Testis (tissue), 3 donors: ENCODE results near the gene NMS. TPM values are rescaled to one million over a fixed set of nuclear protein-coding genes. Genes with fewer than 3 reads are reported as not detected.

ENCODE experiments used
- DNase-seq: peaks from one replicate; pipeline ENCODE4 v3.0.0-alpha.2; 2019
- H3K27ac ChIP-seq, 2 donors: fragments of 200-600 bp; sonication (generic); one replicate each; pipeline ENCODE4 v1.5.1; 2019
- H3K27me3 ChIP-seq: fragments of 200-600 bp; sonication (generic); one replicate; pipeline ENCODE4 v1.5.1; 2019
- H3K36me3 ChIP-seq: fragments of 200-600 bp; sonication (generic); one replicate; pipeline ENCODE4 v1.5.1; 2017; ENCODE audit warnings: low read depth; ENCODE audit errors: missing control alignments
- H3K4me1 ChIP-seq: fragments of 200-600 bp; sonication (generic); one replicate; pipeline ENCODE4 v1.5.1; 2019
- H3K4me3 ChIP-seq, 2 donors: fragments of 200-600 bp; sonication (generic); one replicate each; pipeline ENCODE4 v1.5.1; 2017 to 2019
- H3K9me3 ChIP-seq: fragments of 200-600 bp; sonication (generic); one replicate; pipeline ENCODE4 v1.5.1; 2017
- CTCF ChIP-seq, 3 experiments: fragments of 450-650 bp in 2 of 3; fragments of 200-600 bp in 1 of 3; sonication (generic) in 1 of 3; IDR thresholded peaks; one replicate each; pipeline ENCODE4 v1.5.1; 2016 to 2019; ENCODE audit warnings: antibody characterized with exemption in 3 of 3, mild to moderate bottlenecking in 2 of 3, moderate library complexity in 1 of 3
- POLR2A ChIP-seq: fragments of 450-650 bp; IDR thresholded peaks from one replicate; pipeline ENCODE4 v1.6.1; 2017; ENCODE audit warnings: antibody characterized with exemption, mild to moderate bottlenecking, moderate library complexity
- WGBS, 2 donors: methylation state at CpG; one replicate each; pipeline ENCODE4 v1.1.5; 2018; 5-methylcytosine and 5-hydroxymethylcytosine counted together
- intact Hi-C: fragments of 100-400 bp; cut with DNase I; formaldehyde crosslinking; loops from one replicate; pipeline ENCODE4 v1.15.1; 2023; ENCODE audit warnings: low total_unique reads
- polyA plus RNA-seq: library from polyadenylated mRNA; stranded (reverse); fragments of 350-450 nt; fragmentation: Illumina TruSeq; extraction: RNeasy Lipid Tissue Mini Kit (QIAGEN cat#74804); gene quantifications from one replicate; pipeline ENCODE4 v1.2.3, GENCODE V29; 2014; ENCODE audit warnings: low read depth, low replicate concordance; ENCODE audit not compliant: insufficient read depth
- total RNA-seq, 2 donors: library from RNA; depleted of rRNA; stranded (reverse); fragments of >200 nt; gene quantifications; one replicate each; pipeline ENCODE4 v1.2.3, GENCODE V29; 2016

Gene NMS
- total and polyA plus RNA-seq, 3 donors from 2014 or later = not detected

DNA sequence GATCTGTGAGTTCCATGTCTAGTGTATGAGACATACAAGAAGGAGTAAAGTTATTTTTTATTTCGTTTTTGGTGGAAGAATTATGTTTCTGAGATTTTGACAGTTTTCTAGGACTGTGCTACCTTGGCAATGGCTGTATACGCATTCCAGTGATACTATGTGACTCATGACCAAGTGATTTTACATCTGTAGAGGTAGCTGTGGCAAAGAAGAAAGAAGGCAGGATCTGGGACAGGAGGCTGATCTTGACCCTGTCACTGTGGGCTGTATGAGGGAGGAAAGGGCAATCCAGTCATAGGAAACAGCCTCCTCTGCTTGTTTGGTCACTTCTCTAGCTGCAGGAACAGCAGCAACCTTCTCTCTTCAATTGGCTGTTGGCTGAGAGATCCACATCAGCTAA is 48.5 kb downstream of the NMS start:
- intact Hi-C loops = no loop called here
- TF ChIP-seq POLR2A = no peak
- TF ChIP-seq CTCF (IDR thresholded peaks at IDR 0.05) = no peak

DNA sequence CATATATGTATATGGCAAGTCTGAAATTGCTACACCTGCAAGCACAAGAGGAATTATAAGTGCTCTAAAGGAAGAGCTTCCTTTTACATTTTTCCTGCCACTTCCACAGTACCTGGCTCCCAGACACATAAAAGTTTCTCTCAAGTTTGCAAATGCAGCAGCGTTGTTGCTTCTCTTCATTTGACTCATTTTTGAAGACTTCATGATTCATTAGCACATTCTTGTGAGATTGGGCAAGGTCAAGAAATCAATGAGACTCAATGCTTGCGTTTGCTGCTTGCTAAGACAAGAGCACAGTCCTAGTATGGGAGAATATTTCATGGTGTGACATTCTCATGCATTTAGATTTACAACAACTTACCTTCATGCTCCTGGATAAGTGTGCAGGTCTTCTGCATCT is 49.9 kb downstream of the NMS start:
- intact Hi-C loops = no loop called here
- Histone ChIP-seq H3K27ac (no peak overlapping the region), H3K36me3 (no peaks in the 10 kb centered on the region), H3K27me3 (no peaks in the 10 kb centered on the region), H3K4me1 (no peaks in the 10 kb centered on the region), H3K9me3 (no peaks in the 10 kb centered on the region), H3K4me3 (no peak overlapping the region)
- TF ChIP-seq POLR2A (no peak), CTCF (IDR thresholded peaks at IDR 0.05) (no peak)
- WGBS, 2 donors = 74 to 81% methylated on average over 2 of the region's 2 CpGs
- DNase-seq = no peak

More for the DNA sequence above, 48.5 kb downstream of the NMS start:
- no peaks in the 10 kb centered on the region for H3K27me3 ChIP-seq
- H3K4me1 ChIP-seq = no peaks in the 10 kb centered on the region
- H3K4me3 ChIP-seq = no peak overlapping the region
- 77 to 79% methylated on average over 2 of the region's 2 CpGs for WGBS, 2 donors
- no peaks in the 10 kb centered on the region for H3K9me3 ChIP-seq
- no peaks in the 10 kb centered on the region for H3K36me3 ChIP-seq
- H3K27ac ChIP-seq = no peak overlapping the region
- no peak for DNase-seq

GRCh38 chr2:100522430-100522829 is 52.1 kb downstream of the NMS start:
- TF ChIP-seq POLR2A (no peak), CTCF (IDR thresholded peaks at IDR 0.05) (no peak)
- intact Hi-C loops = no loop called here
- H3K36me3 ChIP-seq = no peaks in the 10 kb centered on the region
- H3K4me1 ChIP-seq = no peaks in the 10 kb centered on the region
- 78 to 79% methylated on average over 1 of the region's 1 CpG for WGBS, 2 donors
- no peak for DNase-seq
- H3K4me3 ChIP-seq = no peak overlapping the region
- no peak overlapping the region for H3K27ac ChIP-seq
- H3K9me3 ChIP-seq = no peaks in the 10 kb centered on the region
- no peaks in the 10 kb centered on the region for H3K27me3 ChIP-seq

DNA sequence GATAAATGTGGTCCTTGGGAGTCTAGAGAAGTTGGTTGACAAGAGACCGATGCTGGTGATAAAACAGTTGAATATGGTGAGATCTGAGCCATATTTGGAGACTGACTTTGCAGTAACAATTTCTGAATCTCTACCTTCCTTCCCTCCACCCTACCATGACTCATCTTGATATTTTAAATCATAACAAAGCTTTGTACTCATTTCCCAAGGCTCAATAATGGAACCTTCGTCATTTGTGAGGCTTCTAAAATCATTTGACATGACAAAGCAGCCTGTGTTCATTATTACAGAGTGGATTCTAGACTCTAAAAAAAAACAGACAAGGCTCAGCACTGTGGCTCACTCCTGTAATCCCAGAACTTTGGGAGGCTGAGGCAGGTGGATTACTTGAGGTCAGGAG is 54.0 kb downstream of the NMS start:
- intact Hi-C loops = no loop called here
- Histone ChIP-seq H3K36me3 (no peaks in the 10 kb centered on the region), H3K27me3 (no peaks in the 10 kb centered on the region), H3K4me1 (no peaks in the 10 kb centered on the region), H3K27ac (no peak overlapping the region), H3K9me3 (no peaks in the 10 kb centered on the region), H3K4me3 (no peak overlapping the region)
- no peak for TF ChIP-seq CTCF (IDR thresholded peaks at IDR 0.05)
- DNase-seq = no peak
- 85 to 86% methylated on average over 2 of the region's 2 CpGs for WGBS, 2 donors

DNA sequence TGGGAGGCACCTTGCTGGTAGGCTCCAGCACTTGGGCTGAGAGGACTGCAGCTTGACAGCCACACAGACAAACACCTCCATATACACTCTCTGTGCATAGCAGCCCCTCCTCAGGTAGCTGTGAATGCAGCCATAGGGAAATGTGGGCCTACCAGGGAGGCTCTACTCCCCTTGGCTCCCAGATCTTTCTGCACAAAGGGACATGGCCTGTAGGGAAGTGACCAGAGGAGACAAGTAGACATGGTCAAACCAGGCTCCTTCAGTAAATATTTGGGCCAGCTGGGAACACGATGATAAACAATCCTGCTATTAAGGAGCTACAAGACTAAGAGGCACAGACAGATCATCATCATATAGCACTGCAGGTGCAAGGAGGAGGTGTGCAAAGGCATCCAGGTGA is 56.6 kb downstream of the NMS start:
- Histone ChIP-seq H3K27ac (no peak overlapping the region), H3K27me3 (no peaks in the 10 kb centered on the region), H3K36me3 (no peaks in the 10 kb centered on the region), H3K4me1 (no peaks in the 10 kb centered on the region), H3K4me3 (no peak overlapping the region), H3K9me3 (no peaks in the 10 kb centered on the region)
- intact Hi-C loops = no loop called here
- no peak for DNase-seq
- 86% methylated on average over 1 of the region's 1 CpG for WGBS, 2 donors
- no peak for TF ChIP-seq POLR2A
- TF ChIP-seq CTCF (IDR thresholded peaks at IDR 0.05) = no peak
